PFSK-1 (cell line): ENCODE measurements around the gene USF1.

Experiments used
- FOXP2 ChIP-seq: optimal IDR thresholded peaks from 2 replicates; pipeline ENCODE3; 2011; ENCODE audit warnings: borderline replicate concordance, control low read depth, inconsistent platforms; ENCODE audit not compliant: insufficient read depth; ENCODE audit errors: extremely low read length, extremely low read depth
- POLR2AphosphoS5 ChIP-seq: IDR thresholded peaks from 2 replicates; pipeline ENCODE4 v1.6.1; 2012; ENCODE audit warnings: low read depth, mild to moderate bottlenecking, control low read depth, low read length, moderate library complexity
- REST ChIP-seq, 2 experiments: IDR thresholded peaks; 2 replicates each; pipeline versions ENCODE4 v1.6.1 to v1.8.0; 2011 to 2012; ENCODE audit warnings: low read depth in 2 of 2, low read length in 2 of 2, control low read depth in 1 of 2, inconsistent platforms in 1 of 2, mild to moderate bottlenecking in 1 of 2, moderate library complexity in 1 of 2; ENCODE audit not compliant: insufficient read depth in 1 of 2
- SIN3A ChIP-seq: IDR thresholded peaks from 2 replicates; pipeline ENCODE4 v1.6.1; 2012; ENCODE audit warnings: mild to moderate bottlenecking, low read length, moderate library complexity, borderline replicate concordance; ENCODE audit not compliant: insufficient read depth
- TAF1 ChIP-seq: IDR thresholded peaks from 2 replicates; pipeline ENCODE4 v1.6.1; 2012; ENCODE audit warnings: low read length, control low read depth, borderline replicate concordance; ENCODE audit not compliant: insufficient read depth

- TF ChIP-seq TAF1 (no peak), REST (IDR thresholded peaks at IDR 0.05; ENCODE audit: insufficient read depth in 1 of 2, low read depth in 2 of 2, low read length in 2 of 2) (no peak), POLR2AphosphoS5 (no peak), FOXP2 (no peak), SIN3A (no peak)
These were observed 27.1 kb upstream of the USF1 start for GRCh38 chr1:161072751-161073449.
